Endothelial cell of umbilical vein (primary cell): ENCODE data around the gene ITGB8. TPM values are rescaled to one million over a fixed set of nuclear protein-coding genes. Genes with fewer than 3 reads are reported as not detected.

Experiments used
- BruUV-seq: library from RNA; stranded (reverse); fragments of 400-500 nt; replicated peaks from 2 replicates; lab custom pipeline; 2021; lab: Mats Ljungman, UMichigan
- CTCF ChIA-PET: fragments of 300-600, 350-600 bp; sonication (Branson Sonifier 250); formaldehyde crosslinking; loops from one replicate; lab custom pipeline; 2021; ENCODE audit warnings: antibody characterized with exemption, inconsistent platforms; lab: Charles Lee
- POLR2A ChIA-PET: fragments of 300-600, 350-600 bp; sonication (Branson Sonifier 250); formaldehyde crosslinking; loops from one replicate; lab custom pipeline; 2021; ENCODE audit warnings: antibody characterized with exemption, inconsistent platforms; lab: Charles Lee
- DNase-seq: peaks from one replicate; pipeline ENCODE4 v3.0.0-alpha.2; 2011; ENCODE audit warnings: low read depth, low spot score
- FAIRE-seq: peaks from 2 replicates; lab custom pipeline; 2011; peaks lifted over from hg19 to GRCh38; lab: Jason Lieb, UNC
- H2AFZ ChIP-seq: 2 replicates; pipeline ENCODE4 v1.6.0; 2012; ENCODE audit warnings: low read depth, low read length, control low read depth, inconsistent platforms
- H3K27ac ChIP-seq: 2 replicates; pipeline ENCODE4 v1.5.1; 2011; ENCODE audit warnings: low read depth, mild to moderate bottlenecking, control low read depth, low read length, moderate library complexity; ENCODE audit not compliant: insufficient read depth
- H3K27me3 ChIP-seq, 2 experiments: 2 replicates each; pipeline versions ENCODE4 v1.6.0 to v1.6.1; 2011; ENCODE audit warnings: low read length in 2 of 2, mixed read lengths in 1 of 2; ENCODE audit not compliant: control insufficient read depth in 2 of 2, insufficient read depth in 2 of 2
- H3K36me3 ChIP-seq, 2 experiments: 2 replicates in 1 of 2; 3 replicates in 1 of 2; pipeline ENCODE4 v1.5.1; 2011; ENCODE audit warnings: low read length in 2 of 2, mild to moderate bottlenecking in 1 of 2, moderate library complexity in 1 of 2; ENCODE audit not compliant: control insufficient read depth in 2 of 2, insufficient read depth in 2 of 2; ENCODE audit errors: extremely low read depth in 1 of 2
- H3K4me1 ChIP-seq: 3 replicates; pipeline ENCODE4 v1.5.1; 2011; ENCODE audit warnings: mild to moderate bottlenecking, low read length; ENCODE audit not compliant: control insufficient read depth, insufficient read depth; ENCODE audit errors: extremely low read depth
- H3K4me2 ChIP-seq: 2 replicates; pipeline ENCODE4 v1.6.1; 2011; ENCODE audit warnings: low read length, control low read depth, mixed read lengths; ENCODE audit not compliant: insufficient read depth
- H3K4me3 ChIP-seq, 3 experiments: fragments of 200-600 bp in 1 of 3; sonication (generic), shearing (Covaris generic) in 1 of 3; replicated peaks in 1 of 3; 2 replicates each; pipeline ENCODE4 v1.5.1; 2011 to 2016; ENCODE audit warnings: control low read depth in 3 of 3, low read length in 3 of 3, mild to moderate bottlenecking in 2 of 3, inconsistent platforms in 1 of 3, low read depth in 1 of 3, moderate library complexity in 1 of 3; ENCODE audit not compliant: insufficient read depth in 1 of 3
- H3K79me2 ChIP-seq: 2 replicates; pipeline ENCODE4 v1.6.0; 2012; ENCODE audit warnings: low read length, inconsistent platforms; ENCODE audit not compliant: control insufficient read depth, insufficient read depth
- H3K9ac ChIP-seq: replicated peaks from 2 replicates; pipeline ENCODE3; 2011; ENCODE audit warnings: low read length, control low read depth; ENCODE audit not compliant: insufficient read depth; ENCODE audit errors: extremely low read depth
- H3K9me1 ChIP-seq: replicated peaks from 3 replicates; pipeline ENCODE4 v1.6.0; 2011; ENCODE audit warnings: mild to moderate bottlenecking, low read length; ENCODE audit not compliant: control insufficient read depth, insufficient read depth; ENCODE audit errors: extremely low read depth
- H3K9me3 ChIP-seq: replicated peaks from 2 replicates; pipeline ENCODE4 v1.5.1; 2012; ENCODE audit warnings: low read length, inconsistent platforms; ENCODE audit not compliant: control insufficient read depth, insufficient read depth
- H4K20me1 ChIP-seq: replicated peaks from 2 replicates; pipeline ENCODE3; 2011; ENCODE audit warnings: mild to moderate bottlenecking, low read length; ENCODE audit not compliant: control insufficient read depth, insufficient read depth; ENCODE audit errors: extremely low read depth
- EZH2 ChIP-seq: IDR thresholded peaks from 2 replicates; pipeline ENCODE4 v1.6.1; 2012; ENCODE audit warnings: borderline replicate concordance, low read depth, mild to moderate bottlenecking, moderate library complexity, low read length, inconsistent platforms; ENCODE audit not compliant: severe bottlenecking
- FOS ChIP-seq: IDR thresholded peaks from 2 replicates; pipeline ENCODE4 v1.6.1; 2011; ENCODE audit warnings: mild to moderate bottlenecking, low read length, moderate library complexity, borderline replicate concordance; ENCODE audit not compliant: insufficient read depth
- GATA2 ChIP-seq: IDR thresholded peaks from 2 replicates; pipeline ENCODE4 v1.7.0; 2011; ENCODE audit warnings: low read depth, mild to moderate bottlenecking, moderate library complexity, mixed read lengths, low read length; ENCODE audit not compliant: insufficient read length, insufficient read depth
- JUN ChIP-seq: IDR thresholded peaks from 2 replicates; pipeline ENCODE4 v1.6.1; 2011; ENCODE audit warnings: borderline replicate concordance, low read depth; ENCODE audit not compliant: insufficient read length, insufficient read depth
- MYC ChIP-seq: IDR thresholded peaks from one replicate; pipeline ENCODE4 v1.6.1; 2011; ENCODE audit warnings: mild to moderate bottlenecking, low read depth, low read length
- POLR2A ChIP-seq: IDR thresholded peaks from 2 replicates; pipeline ENCODE4 v1.6.1; 2012; ENCODE audit warnings: low read depth, mild to moderate bottlenecking, control low read depth, low read length
- POLR2AphosphoS5 ChIP-seq: IDR thresholded peaks from 2 replicates; pipeline ENCODE4 v1.6.1; 2012; ENCODE audit warnings: low read depth, mild to moderate bottlenecking, control low read depth, low read length, moderate library complexity; ENCODE audit not compliant: insufficient read depth
- dilution Hi-C: fragments of 300-500 bp; cut with MboI; formaldehyde crosslinking; loops from one replicate; pipeline ENCODE4 v1.15.0; 2019; ENCODE audit warnings: low sequenced_read_pairs; ENCODE audit not compliant: extremely low pct_ligation_motif_present
- intact Hi-C: fragments of 100-400 bp; cut with micrococcal nuclease; formaldehyde crosslinking; loops from one replicate; pipeline ENCODE4 v1.10.0; 2022
- polyA plus RNA-seq, 4 experiments: library from polyadenylated mRNA; depleted of rRNA in 3 of 4; stranded (reverse) in 3 of 4; unstranded in 1 of 4; fragments of >200 nt; gene quantifications; 2 replicates each; pipeline versions ENCODE4 v1.2.1 to v1.2.3, GENCODE V29; 2011 to 2012; ENCODE audit warnings: missing spikeins in 1 of 4
- total RNA-seq: library from RNA; stranded (reverse); gene quantifications from 2 replicates; pipeline ENCODE4 v1.2.3, GENCODE V29; 2021
- TF ChIP-seq, protein P1 (sequence below): IDR thresholded peaks from 2 replicates; pipeline ENCODE4 v1.6.1; 2011; ENCODE audit not compliant: insufficient read depth, insufficient read length
- TF ChIP-seq, protein P2 (sequence below), 2 donors: IDR thresholded peaks; 1 replicate in 1 of 2; 2 replicates in 1 of 2; pipeline ENCODE4 v1.5.1; 2011; ENCODE audit warnings: low read length in 2 of 2, mild to moderate bottlenecking in 2 of 2, moderate library complexity in 2 of 2, control low read depth in 1 of 2, inconsistent platforms in 1 of 2, low read depth in 1 of 2; ENCODE audit not compliant: insufficient read depth in 1 of 2; ENCODE audit errors: extremely low read depth in 1 of 2

ITGB8 gene
- total and polyA plus RNA-seq, 2 donors (not counting 3 experiments of a cell fraction or from before 2014, with no cell fraction given) = 2.9 to 8.2 TPM

DNA sequence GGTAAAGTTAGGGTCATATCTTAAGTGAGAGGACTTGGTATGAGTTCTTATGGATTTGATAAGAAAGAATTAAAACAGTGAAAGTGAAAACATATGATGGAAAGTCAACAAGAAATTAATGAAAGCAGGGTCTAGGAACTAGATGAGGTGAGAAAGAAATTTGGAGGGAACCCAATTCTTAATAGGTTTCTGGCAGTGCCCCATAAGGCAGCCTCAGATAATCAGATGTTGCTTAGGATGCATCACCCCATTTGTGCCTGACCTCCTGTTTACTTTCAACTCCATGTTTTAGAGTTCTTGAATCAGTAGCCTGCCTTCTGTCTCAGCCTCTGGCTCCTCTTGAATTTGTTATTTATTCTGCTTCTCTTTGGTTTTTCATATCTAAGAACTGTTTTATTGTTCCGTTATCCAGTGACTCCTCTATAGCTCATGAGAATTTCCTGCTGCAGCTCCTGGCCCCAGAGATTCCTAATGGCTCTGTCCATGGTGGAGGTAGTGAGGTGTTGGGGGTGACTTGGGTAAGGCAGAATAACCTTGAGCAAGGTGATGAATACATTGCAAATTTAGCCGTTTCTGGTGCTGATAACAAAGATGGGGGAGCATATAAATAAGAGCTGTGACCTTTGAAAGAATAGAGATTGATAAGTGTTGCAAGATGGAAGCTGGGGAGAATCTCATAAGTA, 17.6 kb downstream of the ITGB8 start:
- BruUV-seq = no TSS peak
- dilution Hi-C loops = no loop called here
- ChIA-PET POLR2A (no interaction called here), CTCF (interaction anchor here (0.9 to 1.4 kb wide), 4 partner anchors 11 to 250 kb away, joined by 3 to 8 read pairs (median 3); no protein-coding TSS in a partner anchor)
- no peak for TF ChIP-seq GATA2
- TF ChIP-seq, protein P1, sequence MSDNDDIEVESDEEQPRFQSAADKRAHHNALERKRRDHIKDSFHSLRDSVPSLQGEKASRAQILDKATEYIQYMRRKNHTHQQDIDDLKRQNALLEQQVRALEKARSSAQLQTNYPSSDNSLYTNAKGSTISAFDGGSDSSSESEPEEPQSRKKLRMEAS = no peak
- TF ChIP-seq JUN = no peak
- no peak for TF ChIP-seq POLR2A
- TF ChIP-seq, protein P2, sequence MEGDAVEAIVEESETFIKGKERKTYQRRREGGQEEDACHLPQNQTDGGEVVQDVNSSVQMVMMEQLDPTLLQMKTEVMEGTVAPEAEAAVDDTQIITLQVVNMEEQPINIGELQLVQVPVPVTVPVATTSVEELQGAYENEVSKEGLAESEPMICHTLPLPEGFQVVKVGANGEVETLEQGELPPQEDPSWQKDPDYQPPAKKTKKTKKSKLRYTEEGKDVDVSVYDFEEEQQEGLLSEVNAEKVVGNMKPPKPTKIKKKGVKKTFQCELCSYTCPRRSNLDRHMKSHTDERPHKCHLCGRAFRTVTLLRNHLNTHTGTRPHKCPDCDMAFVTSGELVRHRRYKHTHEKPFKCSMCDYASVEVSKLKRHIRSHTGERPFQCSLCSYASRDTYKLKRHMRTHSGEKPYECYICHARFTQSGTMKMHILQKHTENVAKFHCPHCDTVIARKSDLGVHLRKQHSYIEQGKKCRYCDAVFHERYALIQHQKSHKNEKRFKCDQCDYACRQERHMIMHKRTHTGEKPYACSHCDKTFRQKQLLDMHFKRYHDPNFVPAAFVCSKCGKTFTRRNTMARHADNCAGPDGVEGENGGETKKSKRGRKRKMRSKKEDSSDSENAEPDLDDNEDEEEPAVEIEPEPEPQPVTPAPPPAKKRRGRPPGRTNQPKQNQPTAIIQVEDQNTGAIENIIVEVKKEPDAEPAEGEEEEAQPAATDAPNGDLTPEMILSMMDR (IDR thresholded peaks at IDR 0.05; ENCODE audit: extremely low read depth in 1 of 2, insufficient read depth in 1 of 2, low read depth in 1 of 2, low read length in 2 of 2) = no peak
- no peak for TF ChIP-seq MYC
- no peak for TF ChIP-seq EZH2
- no peak for TF ChIP-seq POLR2AphosphoS5
- TF ChIP-seq FOS = no peak
- H4K20me1 ChIP-seq = no peaks in the 10 kb centered on the region
- H3K27ac ChIP-seq = no peak overlapping the region
- no peak overlapping the region for H2AFZ ChIP-seq
- no peak for FAIRE-seq
- intact Hi-C loops = no loop called here
- H3K4me3 ChIP-seq = no peak overlapping the region
- no peak overlapping the region for H3K9ac ChIP-seq
- H3K4me1 ChIP-seq = peaks cover 29% of the 10 kb centered on the region
- H3K4me2 ChIP-seq = no peak overlapping the region
- no peak for DNase-seq
- no peaks in the 10 kb centered on the region for H3K9me1 ChIP-seq
- no peaks in the 10 kb centered on the region for H3K79me2 ChIP-seq
- H3K36me3 ChIP-seq = no peaks in the 10 kb centered on the region
- H3K9me3 ChIP-seq = no peaks in the 10 kb centered on the region
- no peaks in the 10 kb centered on the region for H3K27me3 ChIP-seq
